ENCODE results near the gene TP53.

DNA sequence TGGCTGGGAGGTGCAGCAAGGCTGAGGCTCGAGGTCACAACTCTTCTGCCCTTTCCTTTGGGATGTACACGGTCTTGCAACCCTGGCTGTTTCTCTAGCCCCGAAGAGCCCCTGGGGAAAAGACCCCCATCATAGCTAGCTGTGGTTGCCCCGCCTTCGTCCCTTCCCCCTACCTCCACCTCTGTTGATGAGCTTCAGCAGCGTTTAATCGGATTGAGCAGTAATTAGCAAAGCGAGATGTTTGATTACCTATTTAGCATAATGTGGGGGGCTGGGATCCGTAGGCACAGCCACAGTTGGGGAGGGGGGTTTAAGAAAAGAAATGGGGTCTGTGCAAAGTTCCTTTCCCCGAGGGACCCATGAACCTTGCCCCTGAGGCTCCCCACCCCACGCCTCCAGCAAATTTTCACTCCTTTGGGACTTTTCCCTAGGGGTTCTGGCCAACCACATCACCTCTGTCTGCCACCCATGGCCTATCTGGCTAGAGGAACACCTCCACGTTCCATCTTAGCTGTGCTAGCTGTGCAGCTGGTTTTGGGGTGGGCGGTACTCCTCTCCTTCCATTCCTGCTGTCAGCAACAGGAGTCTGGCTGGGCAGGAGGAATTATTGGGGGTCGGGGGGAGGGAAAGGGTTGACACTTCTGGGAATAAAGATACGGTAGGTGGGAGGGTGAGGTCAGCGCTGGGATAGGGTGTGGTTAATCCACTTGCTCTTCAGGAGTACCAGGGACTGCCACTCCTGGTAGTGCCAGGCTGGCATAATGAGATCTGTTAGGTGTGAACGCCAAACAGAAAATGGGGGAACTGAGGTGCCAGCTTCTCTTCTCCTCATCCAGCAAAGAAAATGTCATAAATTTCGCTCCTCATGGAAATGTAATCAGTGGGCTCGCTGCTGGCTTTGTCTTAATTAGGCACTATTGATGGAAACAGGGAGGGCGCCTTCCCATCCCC lies 28.9 kb upstream of the TP53 start:
- TF ChIP-seq, protein P1, sequence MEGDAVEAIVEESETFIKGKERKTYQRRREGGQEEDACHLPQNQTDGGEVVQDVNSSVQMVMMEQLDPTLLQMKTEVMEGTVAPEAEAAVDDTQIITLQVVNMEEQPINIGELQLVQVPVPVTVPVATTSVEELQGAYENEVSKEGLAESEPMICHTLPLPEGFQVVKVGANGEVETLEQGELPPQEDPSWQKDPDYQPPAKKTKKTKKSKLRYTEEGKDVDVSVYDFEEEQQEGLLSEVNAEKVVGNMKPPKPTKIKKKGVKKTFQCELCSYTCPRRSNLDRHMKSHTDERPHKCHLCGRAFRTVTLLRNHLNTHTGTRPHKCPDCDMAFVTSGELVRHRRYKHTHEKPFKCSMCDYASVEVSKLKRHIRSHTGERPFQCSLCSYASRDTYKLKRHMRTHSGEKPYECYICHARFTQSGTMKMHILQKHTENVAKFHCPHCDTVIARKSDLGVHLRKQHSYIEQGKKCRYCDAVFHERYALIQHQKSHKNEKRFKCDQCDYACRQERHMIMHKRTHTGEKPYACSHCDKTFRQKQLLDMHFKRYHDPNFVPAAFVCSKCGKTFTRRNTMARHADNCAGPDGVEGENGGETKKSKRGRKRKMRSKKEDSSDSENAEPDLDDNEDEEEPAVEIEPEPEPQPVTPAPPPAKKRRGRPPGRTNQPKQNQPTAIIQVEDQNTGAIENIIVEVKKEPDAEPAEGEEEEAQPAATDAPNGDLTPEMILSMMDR (IDR thresholded peaks at IDR 0.05): no peak
- TF ChIP-seq, protein P2, sequence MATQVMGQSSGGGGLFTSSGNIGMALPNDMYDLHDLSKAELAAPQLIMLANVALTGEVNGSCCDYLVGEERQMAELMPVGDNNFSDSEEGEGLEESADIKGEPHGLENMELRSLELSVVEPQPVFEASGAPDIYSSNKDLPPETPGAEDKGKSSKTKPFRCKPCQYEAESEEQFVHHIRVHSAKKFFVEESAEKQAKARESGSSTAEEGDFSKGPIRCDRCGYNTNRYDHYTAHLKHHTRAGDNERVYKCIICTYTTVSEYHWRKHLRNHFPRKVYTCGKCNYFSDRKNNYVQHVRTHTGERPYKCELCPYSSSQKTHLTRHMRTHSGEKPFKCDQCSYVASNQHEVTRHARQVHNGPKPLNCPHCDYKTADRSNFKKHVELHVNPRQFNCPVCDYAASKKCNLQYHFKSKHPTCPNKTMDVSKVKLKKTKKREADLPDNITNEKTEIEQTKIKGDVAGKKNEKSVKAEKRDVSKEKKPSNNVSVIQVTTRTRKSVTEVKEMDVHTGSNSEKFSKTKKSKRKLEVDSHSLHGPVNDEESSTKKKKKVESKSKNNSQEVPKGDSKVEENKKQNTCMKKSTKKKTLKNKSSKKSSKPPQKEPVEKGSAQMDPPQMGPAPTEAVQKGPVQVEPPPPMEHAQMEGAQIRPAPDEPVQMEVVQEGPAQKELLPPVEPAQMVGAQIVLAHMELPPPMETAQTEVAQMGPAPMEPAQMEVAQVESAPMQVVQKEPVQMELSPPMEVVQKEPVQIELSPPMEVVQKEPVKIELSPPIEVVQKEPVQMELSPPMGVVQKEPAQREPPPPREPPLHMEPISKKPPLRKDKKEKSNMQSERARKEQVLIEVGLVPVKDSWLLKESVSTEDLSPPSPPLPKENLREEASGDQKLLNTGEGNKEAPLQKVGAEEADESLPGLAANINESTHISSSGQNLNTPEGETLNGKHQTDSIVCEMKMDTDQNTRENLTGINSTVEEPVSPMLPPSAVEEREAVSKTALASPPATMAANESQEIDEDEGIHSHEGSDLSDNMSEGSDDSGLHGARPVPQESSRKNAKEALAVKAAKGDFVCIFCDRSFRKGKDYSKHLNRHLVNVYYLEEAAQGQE (IDR thresholded peaks at IDR 0.05; ENCODE audit: insufficient read depth in 1 of 2, low read depth in 2 of 2, low read length in 1 of 2): no peak
- no peak for TF ChIP-seq POLR2AphosphoS5 (IDR thresholded peaks at IDR 0.05; ENCODE audit: low read depth, low read length)
- TF ChIP-seq TCF7L2 (IDR thresholded peaks at IDR 0.05; ENCODE audit: low read depth, low read length): no peak
